Psoas muscle (tissue), 8 donors: Measurements from ENCODE around the gene F2RL3. TPM values are rescaled to one million over a fixed set of nuclear protein-coding genes. Genes with fewer than 3 reads are reported as not detected.

Source experiments
- ATAC-seq, 4 donors: fragments of 200-7000 bp; cut with Tn5 transposase; one replicate each; pipeline ENCODE4 v1.9.1; 2020; ENCODE audit warnings: moderate library complexity in 3 of 4, mild to moderate bottlenecking in 2 of 4
- DNase-seq, 2 donors: peaks; one replicate each; pipeline ENCODE4 v3.0.0-alpha.2; 2020
- H3K27ac ChIP-seq: fragments of 200-600 bp; one replicate; pipeline ENCODE4 v1.8.0; 2022
- H3K27me3 ChIP-seq, 3 donors: fragments of 200-600 bp in 1 of 3; one replicate each; pipeline versions ENCODE4 v1.6.1 to v1.8.0; 2013 to 2022; ENCODE audit warnings: low read length in 2 of 3, mild to moderate bottlenecking in 2 of 3, moderate library complexity in 1 of 3; ENCODE audit not compliant: insufficient read depth in 3 of 3
- H3K36me3 ChIP-seq, 2 donors: fragments of 200-600 bp in 1 of 2; one replicate each; pipeline versions ENCODE4 v1.6.1 to v1.8.0; 2013 to 2022; ENCODE audit warnings: low read depth in 1 of 2, mild to moderate bottlenecking in 1 of 2, moderate library complexity in 1 of 2; ENCODE audit not compliant: insufficient read depth in 1 of 2
- H3K4me1 ChIP-seq: fragments of 200-600 bp; one replicate; pipeline ENCODE4 v1.8.0; 2022
- H3K4me3 ChIP-seq: fragments of 200-600 bp; one replicate; pipeline ENCODE4 v1.8.0; 2022; ENCODE audit warnings: mild to moderate bottlenecking
- H3K9me3 ChIP-seq: fragments of 200-600 bp; one replicate; pipeline ENCODE4 v1.8.0; 2022
- CTCF ChIP-seq: fragments of 200-600 bp; IDR thresholded peaks from one replicate; pipeline ENCODE4 v1.8.0; 2022; ENCODE audit warnings: antibody characterized with exemption
- WGBS, 3 donors: extraction: QIAGEN DNeasy Blood & Tissue Kit; methylation state at CpG; one replicate each; pipeline versions ENCODE4 v1.1.6 to v1.1.7; 2013; 5-methylcytosine and 5-hydroxymethylcytosine counted together
- intact Hi-C, 2 donors: fragments of 100-400 bp; cut with DNase I; formaldehyde crosslinking; loops; one replicate each; pipeline versions ENCODE4 v1.11.0 to v1.14.2; 2022
- polyA plus RNA-seq, 3 donors: library from polyadenylated mRNA; stranded (reverse); fragments of 200-250 nt; gene quantifications; one replicate each; pipeline ENCODE4 v1.2.3, GENCODE V29; 2013
- total RNA-seq, 4 donors: library from RNA; stranded (reverse); fragmentation: NEBNext Ultra II Directional in 2 of 4; extraction: Animal tissue kit (Norgen Biotek cat#: 25700) in 2 of 4; gene quantifications; one replicate each; pipeline versions ENCODE4 v1.2.1 to v1.2.4, GENCODE V29; 2021 to 2023
- donor health status: healthy with polysubstance abuse.
- donor health status: DM: no; HTN: no; CAD: no; lungs with moderate emphysema.
- donor health status: Bipolar disorder and iron deficiency.
- donor health status: healthy.
- donor health status: DM: yes; HTN: yes; CAD: no.
- donor health status: DM: no; HTN: no; CAD: no.
- donor health status: DM: no; HTN: no; CAD: no.
- donor health status: DM: yes; HTN: yes; CAD: no.

Gene F2RL3
- total and polyA plus RNA-seq, 7 donors = 0.27 to 4.5 (median 1.4) TPM

DNA sequence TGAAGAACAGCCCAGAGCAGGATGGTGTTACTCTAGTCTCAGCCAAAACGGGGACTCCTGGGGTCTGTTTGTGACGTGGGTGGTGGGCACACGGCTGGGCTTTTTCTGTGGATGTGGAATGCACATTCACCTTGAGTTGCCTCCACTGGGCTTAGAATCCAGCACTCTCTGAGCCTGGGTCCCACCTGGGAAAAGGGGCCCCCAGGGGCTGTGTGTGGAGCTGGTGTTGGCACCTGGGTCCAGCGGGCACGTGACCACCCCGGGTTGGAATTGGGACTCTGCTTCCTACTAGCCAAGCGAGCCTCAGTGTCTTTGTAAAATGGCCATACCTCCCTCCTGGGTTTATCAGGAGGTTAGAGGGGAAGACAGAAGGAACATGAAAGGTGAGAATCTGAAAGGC, 29.2 kb upstream of the F2RL3 start:
- Histone ChIP-seq H3K4me1 (no peaks in the 10 kb centered on the region), H3K27ac (no peak overlapping the region), H3K9me3 (no peaks in the 10 kb centered on the region), H3K4me3 (no peak overlapping the region), H3K27me3 (no peaks in the 10 kb centered on the region), H3K36me3 (peaks cover 0 to 64% of the 10 kb centered on the region in 2 donors)
- no peak for TF ChIP-seq CTCF
- no peak for ATAC-seq
- intact Hi-C loops = no loop called here
- DNase-seq = no peak
- WGBS, 3 donors = 95 to 97% (median 95%) methylated on average over 7 of the region's 7 CpGs

GRCh38 chr19:16860118-16860517, 28.7 kb upstream of the F2RL3 start:
- H3K4me3 ChIP-seq = no peak overlapping the region
- 77 to 83% (median 79%) methylated on average over 20 of the region's 20 CpGs for WGBS, 3 donors
- H3K27me3 ChIP-seq = no peaks in the 10 kb centered on the region
- H3K4me1 ChIP-seq = no peaks in the 10 kb centered on the region
- peaks cover 0 to 64% of the 10 kb centered on the region in 2 donors for H3K36me3 ChIP-seq
- ATAC-seq (peak; percentile 36 to 58 (median 44)), DNase-seq (no peak)
- no peaks in the 10 kb centered on the region for H3K9me3 ChIP-seq
- intact Hi-C loops = no loop called here
- H3K27ac ChIP-seq = no peak overlapping the region
- TF ChIP-seq CTCF = no peak

- H3K36me3 ChIP-seq = peaks cover 0 to 63% of the 10 kb centered on the region in 2 donors
Measured at GRCh38 chr19:16861011-16861410, 27.8 kb upstream of the F2RL3 start.

DNA sequence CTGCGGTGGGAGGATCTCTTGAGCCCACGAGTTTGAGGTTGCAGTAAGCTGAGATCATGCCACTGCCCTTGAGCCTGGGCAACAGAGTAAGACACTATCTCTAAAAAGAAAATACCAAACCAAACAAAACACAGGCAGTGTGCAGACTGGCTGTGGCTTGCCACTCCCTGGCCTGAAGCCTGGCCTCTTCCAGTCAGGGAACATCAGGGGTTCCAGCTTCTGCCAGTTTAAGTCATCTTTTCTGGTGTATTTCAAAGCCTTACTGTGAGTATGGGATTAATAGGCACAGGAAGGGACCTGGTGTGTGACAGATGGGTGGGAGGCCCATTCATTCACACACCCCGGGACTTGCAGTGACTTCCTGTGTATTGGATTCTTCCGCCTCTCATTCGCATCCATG, 27.0 kb upstream of the F2RL3 start:
- 91 to 93% (median 93%) methylated on average over 5 of the region's 5 CpGs for WGBS, 3 donors

More at GRCh38 chr19:16861011-16861410, 27.8 kb upstream of the F2RL3 start:
- no peak for TF ChIP-seq CTCF
- Histone ChIP-seq H3K27me3 (no peaks in the 10 kb centered on the region), H3K4me1 (no peaks in the 10 kb centered on the region), H3K9me3 (no peaks in the 10 kb centered on the region), H3K4me3 (no peak overlapping the region), H3K27ac (no peak overlapping the region)
- ATAC-seq = no peak
- intact Hi-C loops = no loop called here
- WGBS, 3 donors = 92 to 97% (median 95%) methylated on average over 3 of the region's 3 CpGs
- DNase-seq = no peak

More for the DNA sequence above, 27.0 kb upstream of the F2RL3 start:
- Histone ChIP-seq H3K27ac (no peak overlapping the region), H3K36me3 (peaks cover 0 to 66% of the 10 kb centered on the region in 2 donors), H3K27me3 (no peaks in the 10 kb centered on the region), H3K4me3 (no peak overlapping the region), H3K9me3 (no peaks in the 10 kb centered on the region), H3K4me1 (no peaks in the 10 kb centered on the region)
- DNase-seq (no peak), ATAC-seq (no peak)
- intact Hi-C loops = no loop called here
- TF ChIP-seq CTCF = no peak
